TTC549 (cell line): Measurements from ENCODE around the gene BTG2.
"Not testable (repeated sequence)": the region's sequence is repeated elsewhere in the genome, so short reads cannot be mapped to it uniquely, and the experiment has no call there.

Experiments
- FAIRE-seq: peaks from 2 replicates; lab custom pipeline; 2012; peaks lifted over from hg19 to GRCh38; lab: Jason Lieb, UNC

BTG2 gene

DNA sequence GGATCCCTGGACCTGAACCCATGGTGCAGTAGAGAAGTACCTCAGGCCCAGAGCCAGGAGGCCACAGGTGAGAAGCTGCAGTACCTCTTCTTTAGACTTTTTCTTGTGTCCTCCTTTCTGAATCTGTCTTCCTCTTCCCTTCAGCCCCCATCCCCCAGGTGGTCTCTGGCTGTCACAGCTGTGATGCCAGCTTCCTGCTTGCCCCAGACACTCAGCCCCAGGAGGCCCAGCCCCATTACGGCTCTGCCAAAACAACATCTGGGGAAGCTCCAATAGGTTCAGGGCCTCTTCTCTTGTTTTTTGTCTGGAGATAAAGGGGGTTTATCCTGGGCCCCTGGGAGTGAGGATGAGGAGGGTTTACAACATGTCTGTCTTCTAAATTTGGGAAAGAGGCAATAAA, 9.5 kb upstream of the BTG2 start:
- no peak for FAIRE-seq

DNA sequence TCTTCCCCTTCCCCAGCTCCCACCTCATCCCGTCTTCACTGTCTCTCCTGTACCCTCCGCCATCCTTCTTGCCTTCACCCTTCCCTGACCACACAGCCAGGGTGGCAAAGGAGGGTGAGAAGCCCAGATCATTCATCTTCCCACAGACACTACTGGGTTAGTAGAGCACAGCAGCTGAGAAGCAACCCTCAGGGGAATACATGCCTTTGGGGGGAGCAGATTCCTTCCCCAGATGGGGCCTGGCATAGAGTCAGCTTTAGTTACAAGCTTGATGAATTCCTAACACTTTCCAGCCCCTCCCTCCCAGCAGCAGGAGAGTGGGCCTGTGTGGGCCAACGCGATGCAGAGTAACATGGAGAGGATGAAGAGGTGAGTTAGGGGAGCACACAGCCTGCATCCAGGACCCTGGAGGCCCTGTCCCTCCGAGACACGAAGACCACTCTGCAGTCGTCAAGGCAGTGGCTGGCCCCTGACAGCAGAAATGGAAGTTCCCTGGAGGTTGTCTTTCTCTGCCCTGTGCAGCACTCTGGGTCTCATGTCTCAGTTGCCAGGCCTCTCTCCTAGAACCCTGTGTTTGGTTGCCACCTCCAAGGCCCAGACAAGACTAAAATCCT, 8.8 kb upstream of the BTG2 start:
- FAIRE-seq: no peak

DNA sequence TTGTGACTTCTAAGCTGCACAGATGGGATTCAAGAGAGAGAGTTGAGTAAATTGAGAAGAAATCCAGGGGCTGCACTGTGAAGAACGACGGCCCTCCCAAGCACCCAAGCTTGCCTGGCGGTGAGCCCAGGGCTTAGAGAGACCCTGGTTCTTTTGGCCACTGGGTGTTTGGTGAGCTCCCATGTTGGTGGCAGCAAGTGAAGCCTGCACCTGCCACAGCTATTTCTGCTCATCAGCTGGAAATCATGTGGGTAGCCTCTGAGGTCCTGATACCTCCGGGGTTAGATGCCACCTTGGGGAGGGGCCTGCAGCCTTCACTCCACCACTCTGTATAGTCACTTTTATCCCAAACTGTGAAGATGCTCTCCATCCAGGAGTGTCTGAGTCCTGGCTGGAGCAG, 6.2 kb upstream of the BTG2 start:
- FAIRE-seq: no peak

DNA sequence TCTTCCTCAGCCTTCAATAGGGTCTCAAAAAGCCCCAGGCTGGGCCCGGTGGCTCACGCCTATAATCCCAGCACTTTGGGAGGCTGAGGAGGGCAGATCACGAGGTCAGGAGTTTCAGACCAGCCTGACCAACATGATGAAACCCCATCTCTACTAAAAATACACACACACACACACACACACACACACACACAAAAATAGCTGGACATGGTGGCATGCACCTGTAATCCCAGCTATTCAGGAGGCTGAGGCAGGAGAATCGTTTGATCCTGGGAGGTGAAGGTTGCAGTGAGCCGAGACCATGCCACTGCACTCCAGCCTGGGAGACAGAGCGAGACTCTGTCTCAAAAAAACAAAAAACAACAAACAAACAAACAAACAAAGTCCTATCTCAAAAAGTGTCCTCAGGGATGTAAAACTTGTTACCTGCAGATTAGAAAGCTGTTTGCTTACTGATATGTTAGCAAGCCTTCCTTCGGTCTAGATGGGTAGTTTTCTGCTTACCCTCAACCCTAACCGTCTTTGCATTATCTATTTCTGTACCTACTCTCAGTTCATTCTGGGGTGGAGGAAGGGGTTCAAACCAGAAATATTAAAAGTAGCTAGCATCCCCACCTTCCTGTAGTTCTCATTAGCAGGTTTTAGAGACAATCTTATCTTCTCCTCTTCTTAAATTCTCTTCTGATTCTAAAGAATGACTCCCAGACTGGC, 5.4 kb upstream of the BTG2 start:
- FAIRE-seq: not testable (repeated sequence)

DNA sequence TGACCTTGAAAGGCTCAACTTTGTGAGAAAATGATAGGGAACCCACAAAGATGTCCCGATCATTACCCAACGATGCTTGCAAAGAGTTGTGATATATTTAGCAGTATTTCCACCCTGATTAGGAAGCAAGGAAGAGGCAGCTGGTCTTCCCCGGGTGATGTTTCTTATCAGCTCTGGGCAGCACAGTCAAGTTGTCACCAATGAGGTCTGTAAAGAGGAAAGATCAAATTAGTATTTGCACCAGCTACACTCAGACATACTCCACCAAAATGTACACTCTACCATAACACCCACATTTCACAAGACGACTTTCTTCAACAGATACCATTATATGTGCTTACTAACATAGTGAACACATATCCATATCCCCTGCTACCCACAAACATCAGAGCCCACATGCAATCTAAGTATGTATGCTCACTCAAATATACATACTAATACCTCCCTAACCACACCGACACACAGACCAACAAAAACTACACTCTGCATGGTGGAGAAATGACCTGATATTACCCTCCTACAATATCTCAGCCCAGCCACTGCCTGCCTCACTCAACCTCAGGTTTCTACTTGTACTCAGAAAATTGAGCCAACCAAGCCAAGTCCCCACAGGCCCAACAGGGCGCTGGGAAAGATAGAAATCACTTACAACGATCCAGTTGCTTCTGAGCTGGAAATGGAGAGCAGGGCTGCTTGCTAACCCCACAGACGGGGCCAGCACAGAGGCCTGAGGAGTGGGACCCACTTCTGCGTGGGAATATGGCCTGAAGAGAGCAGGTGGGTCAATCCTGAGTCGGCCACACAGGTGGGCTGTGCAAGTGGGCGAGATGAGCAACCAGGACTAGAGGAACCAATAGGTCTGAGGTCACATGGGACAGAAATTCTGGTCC, 4.6 kb upstream of the BTG2 start:
- FAIRE-seq: no peak

DNA sequence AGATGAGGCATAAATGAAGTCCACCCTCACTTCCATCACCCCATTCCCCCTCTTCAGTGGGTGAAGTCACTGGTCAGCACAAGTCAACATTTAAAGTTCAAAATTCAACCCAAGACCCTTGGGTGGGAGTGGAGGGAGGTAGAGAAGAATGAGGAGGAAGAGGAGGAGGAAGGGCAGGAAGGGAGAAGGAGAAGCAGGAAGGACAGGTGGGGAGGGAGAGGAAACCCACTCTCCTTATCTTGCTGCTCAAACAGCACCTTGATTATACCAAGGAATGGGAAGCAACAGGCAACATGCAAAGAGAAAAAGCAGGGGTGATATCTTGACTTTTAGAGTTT, 4.0 kb upstream of the BTG2 start:
- no peak for FAIRE-seq

DNA sequence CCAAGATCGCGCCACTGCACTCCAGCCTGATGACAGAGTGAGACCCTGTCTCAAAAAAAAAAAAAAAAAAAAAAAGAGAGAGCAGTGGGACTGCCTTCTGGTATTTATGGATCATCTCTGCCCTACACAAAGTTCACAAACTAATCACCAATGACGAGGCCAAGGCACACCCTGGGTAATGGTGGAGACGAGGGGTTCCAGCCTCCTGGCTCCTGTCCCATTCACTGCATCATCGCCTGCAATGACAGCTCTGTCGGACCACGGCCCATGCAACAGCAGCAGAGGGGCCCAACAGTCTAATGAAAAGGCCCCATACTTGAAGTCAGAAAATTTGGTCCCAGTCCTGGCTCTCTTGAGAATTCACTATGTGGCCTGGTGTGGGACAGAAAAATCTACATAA, 2.9 kb upstream of the BTG2 start:
- no peak for FAIRE-seq

DNA sequence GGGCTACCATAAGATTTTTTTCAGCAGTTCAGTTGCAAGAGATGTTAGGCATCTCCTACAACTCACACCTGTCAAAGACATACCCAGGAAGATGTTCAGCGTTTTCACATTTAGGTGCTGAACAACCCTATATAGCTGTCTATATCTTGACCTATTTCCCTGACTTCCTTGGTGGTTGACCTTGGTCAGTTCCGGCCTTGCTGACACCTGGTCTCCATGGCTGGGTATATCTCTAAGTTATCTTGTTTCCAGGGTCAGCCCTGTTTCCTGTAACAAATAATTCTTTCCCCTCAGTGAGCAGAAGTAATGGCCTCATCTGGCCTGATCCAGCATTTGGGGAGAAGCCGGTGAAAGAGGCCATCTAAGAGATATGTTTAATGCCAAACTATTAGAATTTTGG, 2.4 kb upstream of the BTG2 start:
- FAIRE-seq: no peak

DNA sequence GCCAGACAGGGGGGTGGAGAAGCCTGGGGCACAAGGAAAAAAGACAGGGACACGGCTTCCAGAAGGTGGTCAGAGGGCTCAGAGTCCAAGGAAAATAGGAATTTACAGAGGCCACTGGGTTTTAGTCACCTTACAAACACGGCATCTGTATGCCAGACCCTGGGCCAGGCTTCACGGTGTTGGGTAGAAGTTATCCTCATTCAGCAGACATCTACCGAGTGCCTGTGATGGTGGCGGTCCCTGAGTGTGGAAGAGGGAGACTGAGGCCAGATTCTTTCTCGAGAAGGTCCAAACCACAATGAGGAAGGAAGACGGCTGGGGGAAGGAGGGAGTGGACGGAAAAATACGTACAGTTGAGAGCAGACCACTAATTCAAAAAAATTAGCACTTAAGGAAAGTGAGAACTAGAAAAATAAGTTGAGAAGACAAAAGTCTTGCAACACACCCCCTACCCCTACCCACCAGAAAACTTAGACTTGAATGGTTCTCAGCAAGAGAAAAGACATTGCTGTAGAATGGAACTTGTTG, 864 bp upstream of the BTG2 start:
- FAIRE-seq: no peak

DNA sequence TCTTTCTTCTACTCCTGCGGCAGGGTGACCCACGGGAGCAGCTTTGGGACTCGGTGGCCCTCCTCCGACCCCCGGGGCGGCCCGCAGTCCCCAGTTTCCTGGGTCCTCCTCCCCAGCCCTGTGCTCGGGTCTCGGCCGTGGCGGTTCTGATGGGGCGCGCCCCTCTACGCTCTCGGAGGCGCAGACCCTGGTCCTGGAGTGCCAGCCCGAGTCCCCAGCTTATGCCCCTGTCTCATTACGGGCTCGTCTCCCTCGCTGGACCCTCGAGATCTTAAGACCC, 430 bp downstream of the BTG2 start:
- FAIRE-seq: no peak

DNA sequence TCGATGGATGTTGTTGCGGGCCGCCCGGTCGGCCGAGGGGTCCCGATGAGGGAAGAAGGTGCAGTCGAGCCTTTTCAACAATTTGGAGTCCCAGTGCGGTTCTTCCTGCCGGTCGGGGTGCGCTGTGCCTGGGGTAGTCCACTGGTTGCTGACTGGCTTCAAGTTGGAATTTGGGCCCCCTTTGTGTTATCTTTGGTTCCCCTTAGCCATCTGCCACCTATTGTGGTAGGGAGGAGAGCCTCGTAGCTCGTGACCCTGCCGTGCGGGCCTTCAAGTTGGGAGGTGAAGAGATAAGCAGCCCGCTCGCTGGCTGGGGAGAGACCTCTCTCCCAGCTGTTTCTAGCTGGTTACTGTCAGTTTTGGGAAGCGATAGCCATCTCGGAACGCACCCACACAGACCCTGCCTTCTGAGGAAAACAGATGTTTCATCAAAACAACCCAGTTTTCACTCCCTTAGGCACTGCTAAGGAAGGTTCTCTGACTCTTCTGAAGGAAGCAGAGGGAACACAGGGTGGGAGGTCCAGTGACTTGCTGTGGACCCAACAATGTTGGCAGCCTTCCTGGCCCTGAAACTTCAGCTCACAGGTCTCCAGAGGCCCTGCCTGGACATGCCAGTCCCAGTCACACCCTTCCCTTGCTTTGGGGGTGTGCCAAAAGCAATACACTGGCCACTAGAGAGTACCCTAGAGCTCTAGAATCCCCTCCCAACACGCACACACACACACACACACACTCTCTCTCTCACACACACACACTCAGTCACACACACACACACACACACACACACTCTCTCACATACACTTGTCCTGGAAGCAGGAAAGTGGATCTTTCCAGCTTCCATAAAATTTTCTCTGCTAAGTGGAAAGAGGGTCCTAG, 1.0 kb downstream of the BTG2 start:
- no peak for FAIRE-seq

DNA sequence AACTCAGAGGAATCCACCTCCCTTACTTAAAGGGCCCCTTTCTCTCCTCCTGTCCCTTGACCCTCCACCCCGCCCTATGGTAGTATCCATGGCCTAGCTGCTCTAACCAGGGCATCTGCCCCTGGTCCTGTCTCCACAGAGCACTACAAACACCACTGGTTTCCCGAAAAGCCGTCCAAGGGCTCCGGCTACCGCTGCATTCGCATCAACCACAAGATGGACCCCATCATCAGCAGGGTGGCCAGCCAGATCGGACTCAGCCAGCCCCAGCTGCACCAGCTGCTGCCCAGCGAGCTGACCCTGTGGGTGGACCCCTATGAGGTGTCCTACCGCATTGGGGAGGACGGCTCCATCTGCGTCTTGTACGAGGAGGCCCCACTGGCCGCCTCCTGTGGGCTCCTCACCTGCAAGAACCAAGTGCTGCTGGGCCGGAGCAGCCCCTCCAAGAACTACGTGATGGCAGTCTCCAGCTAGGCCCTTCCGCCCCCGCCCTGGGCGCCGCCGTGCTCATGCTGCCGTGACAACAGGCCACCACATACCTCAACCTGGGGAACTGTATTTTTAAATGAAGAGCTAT, 1.7 kb downstream of the BTG2 start:
- no peak for FAIRE-seq

DNA sequence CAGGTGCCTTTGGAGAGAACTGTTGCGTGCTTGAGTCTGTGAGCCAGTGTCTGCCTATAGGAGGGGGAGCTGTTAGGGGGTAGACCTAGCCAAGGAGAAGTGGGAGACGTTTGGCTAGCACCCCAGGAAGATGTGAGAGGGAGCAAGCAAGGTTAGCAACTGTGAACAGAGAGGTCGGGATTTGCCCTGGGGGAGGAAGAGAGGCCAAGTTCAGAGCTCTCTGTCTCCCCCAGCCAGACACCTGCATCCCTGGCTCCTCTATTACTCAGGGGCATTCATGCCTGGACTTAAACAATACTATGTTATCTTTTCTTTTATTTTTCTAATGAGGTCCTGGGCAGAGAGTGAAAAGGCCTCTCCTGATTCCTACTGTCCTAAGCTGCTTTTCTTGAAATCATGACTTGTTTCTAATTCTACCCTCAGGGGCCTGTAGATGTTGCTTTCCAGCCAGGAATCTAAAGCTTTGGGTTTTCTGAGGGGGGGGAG, 2.4 kb downstream of the BTG2 start:
- FAIRE-seq: no peak

DNA sequence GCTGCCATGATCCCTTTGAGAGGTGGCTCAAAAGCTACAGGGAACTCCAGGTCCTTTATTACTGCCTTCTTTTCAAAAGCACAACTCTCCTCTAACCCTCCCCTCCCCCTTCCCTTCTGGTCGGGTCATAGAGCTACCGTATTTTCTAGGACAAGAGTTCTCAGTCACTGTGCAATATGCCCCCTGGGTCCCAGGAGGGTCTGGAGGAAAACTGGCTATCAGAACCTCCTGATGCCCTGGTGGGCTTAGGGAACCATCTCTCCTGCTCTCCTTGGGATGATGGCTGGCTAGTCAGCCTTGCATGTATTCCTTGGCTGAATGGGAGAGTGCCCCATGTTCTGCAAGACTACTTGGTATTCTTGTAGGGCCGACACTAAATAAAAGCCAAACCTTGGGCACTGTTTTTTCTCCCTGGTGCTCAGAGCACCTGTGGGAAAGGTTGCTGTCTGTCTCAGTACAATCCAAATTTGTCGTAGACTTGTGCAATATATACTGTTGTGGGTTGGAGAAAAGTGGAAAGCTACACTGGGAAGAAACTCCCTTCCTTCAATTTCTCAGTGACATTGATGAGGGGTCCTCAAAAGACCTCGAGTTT, 3.1 kb downstream of the BTG2 start:
- FAIRE-seq: no peak

DNA sequence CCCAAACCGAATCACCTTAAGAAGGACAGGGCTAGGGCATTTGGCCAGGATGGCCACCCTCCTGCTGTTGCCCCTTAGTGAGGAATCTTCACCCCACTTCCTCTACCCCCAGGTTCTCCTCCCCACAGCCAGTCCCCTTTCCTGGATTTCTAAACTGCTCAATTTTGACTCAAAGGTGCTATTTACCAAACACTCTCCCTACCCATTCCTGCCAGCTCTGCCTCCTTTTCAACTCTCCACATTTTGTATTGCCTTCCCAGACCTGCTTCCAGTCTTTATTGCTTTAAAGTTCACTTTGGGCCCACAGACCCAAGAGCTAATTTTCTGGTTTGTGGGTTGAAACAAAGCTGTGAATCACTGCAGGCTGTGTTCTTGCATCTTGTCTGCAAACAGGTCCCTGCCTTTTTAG, 3.6 kb downstream of the BTG2 start:
- FAIRE-seq: no peak

DNA sequence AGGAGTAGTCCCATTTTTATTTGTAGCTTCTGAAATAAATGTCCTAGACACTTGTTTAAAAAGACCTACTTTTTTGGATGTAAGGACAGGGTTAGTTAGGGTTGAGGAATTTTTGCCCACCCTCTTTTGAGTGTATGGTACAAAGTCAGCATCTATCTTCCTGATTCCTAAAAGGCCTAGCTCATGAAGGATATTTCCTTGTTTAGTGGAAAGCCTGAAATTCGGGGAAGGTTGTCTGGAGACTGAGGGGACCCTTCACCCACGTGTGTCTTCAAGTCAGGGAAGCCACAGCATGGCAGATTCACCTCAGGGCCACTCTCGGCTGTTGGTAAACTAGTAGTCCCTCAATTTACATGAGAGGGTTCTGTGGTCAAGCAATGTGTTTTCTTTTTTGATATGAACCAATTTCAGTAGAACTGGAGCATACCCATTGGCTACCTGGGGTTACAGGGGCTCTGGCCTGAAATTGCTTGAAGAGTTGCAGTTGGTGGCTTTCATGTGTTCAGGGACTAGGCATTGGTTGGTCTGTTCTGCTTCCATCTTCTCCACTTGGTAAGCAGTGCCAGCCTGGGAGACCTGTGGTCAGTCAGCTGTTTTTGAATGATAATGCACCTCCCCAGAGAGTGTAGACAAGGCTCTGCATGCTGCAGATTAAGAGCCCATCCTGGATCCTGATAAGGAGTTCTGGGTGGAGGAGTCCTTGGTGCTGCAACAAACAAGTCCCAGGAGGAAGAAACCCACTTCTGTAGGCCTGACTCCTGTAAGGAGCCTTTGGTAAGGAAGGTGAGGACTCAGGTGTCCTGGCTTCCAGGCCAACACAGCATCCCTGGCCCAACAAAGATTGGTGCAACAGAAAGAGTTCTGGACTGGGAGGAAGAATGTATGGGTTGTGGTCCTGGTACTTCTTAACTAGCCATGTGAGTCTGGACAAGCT, 6.3 kb downstream of the BTG2 start:
- no peak for FAIRE-seq

DNA sequence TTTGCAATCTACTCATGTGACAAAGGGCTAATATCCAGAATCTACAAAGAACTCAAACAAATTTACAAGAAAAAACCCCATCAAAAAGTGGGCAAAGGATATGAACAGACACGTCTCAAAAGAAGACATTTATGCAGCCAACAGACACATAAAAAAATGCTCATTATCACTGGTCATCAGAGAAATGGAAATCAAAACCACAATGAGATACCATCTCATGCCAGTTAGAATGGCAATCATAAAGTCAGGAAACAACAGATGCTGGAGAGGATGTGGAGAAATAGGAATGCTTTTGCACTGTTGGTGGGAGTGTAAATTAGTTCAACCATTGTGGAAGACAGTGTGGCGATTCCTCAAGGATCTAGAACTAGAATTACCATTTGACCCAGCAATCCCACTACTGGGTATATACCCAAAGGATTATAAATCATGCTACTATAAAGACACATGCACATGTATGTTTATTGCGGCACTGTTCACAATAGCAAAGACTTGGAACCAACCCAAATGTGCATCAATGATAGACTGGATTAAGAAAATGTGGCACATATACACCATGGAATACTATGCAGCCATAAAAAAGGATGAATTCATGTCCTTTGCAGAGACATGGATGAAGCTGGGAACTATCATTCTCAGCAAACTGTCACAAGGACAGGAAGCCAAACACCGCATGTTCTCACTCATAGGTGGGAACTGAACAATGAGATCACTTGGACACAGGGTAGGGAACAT, 8.9 kb downstream of the BTG2 start:
- FAIRE-seq: not testable (repeated sequence)

DNA sequence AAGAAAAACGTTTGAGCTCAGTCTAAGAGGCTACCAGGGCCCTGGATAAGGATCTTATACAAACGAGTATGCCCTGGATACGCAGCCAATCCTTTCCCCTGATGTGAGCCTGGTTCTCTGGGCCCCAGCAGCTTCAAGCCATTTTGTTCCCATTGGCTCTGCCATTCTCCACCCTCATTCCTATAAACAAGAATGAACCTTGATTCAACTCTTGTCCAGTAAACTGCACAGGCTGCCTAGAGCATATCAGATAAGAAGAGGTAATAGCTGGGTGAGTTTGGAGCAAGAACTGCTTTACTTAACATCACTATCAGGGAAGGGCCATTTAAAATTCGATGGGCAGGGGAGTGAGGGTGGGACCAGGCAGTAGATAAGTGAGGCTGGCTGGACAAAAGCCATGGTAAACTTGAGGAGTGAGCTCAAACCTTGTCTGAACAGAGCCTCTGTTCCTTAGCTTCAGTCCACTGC, 11.3 kb downstream of the BTG2 start:
- FAIRE-seq: peak; percentile 90

DNA sequence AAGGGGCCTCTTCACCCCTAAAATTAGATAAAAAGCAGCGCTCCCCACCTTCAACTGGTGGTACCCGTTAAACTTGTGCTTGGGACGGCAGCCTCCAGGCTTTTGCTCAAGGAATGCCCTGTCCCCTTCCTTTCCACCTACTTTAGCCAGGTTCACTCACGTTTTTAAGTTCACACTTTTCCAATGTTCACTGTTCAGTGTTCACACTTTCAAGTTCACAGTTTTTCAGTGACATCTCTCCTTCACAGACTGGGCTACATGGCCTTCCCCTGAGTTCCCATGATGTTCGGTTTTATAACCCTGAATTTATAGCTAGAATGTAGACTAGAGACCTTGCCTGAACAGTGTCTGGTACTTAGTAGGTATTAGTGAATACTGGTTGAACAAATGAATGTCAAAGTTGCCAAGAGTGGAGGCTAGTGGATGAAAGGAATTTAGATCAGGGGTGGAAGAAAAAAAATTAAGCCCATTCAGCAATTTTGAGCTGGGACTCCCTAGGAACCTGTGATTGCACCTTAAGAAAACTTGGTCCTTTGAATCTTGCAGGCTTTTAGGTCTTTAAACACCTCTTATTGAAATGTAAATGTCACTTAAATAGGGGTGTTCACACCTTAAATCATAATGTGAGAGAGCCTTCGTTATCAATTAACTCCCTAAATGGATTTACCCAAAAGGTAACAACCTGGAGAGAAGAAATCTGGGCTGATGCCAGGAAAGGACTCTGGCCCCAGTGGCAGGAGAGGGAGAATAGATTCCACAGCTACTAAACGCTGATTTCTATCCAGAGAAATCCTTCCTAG, 12.3 kb downstream of the BTG2 start:
- FAIRE-seq: no peak
